IMR-90 (cell line): ENCODE data around the gene RCL1. TPM values are rescaled to one million over a fixed set of nuclear protein-coding genes. Genes with fewer than 3 reads are reported as not detected.

Experiments used
- ATAC-seq: fragments of 200-7000 bp; cut with Tn5 transposase; 2 replicates; pipeline ENCODE4 v1.9.1; 2020; ENCODE audit warnings: low read depth, mild to moderate bottlenecking, moderate library complexity
- BruUV-seq: library from RNA; stranded (reverse); fragments of 400-500 nt; replicated peaks from 2 replicates; lab custom pipeline; 2021; lab: Mats Ljungman, UMichigan
- CTCF ChIA-PET: fragments of 300-600 bp; formaldehyde crosslinking; extraction: SDS; loops from one replicate; lab custom pipeline; 2021; ENCODE audit warnings: antibody characterized with exemption; lab: Yijun Ruan, JAX
- POLR2A ChIA-PET: fragments of 300-600 bp; sonication (Branson Sonifier 250); formaldehyde crosslinking; loops from one replicate; lab custom pipeline; 2022; ENCODE audit warnings: antibody characterized with exemption; ENCODE audit not compliant: unreplicated experiment; lab: Charles Lee
- DNase-seq: peaks from one replicate; pipeline ENCODE4 v3.0.0; 2013
- H2AFZ ChIP-seq: replicated peaks from 2 replicates; pipeline ENCODE3; 2013; ENCODE audit warnings: low read length, mild to moderate bottlenecking; ENCODE audit not compliant: poor library complexity
- H2AK5ac ChIP-seq: 2 replicates; pipeline ENCODE4 v1.6.1; 2013; ENCODE audit warnings: low read depth, low read length, inconsistent platforms
- H2AK9ac ChIP-seq: replicated peaks from 2 replicates; pipeline ENCODE3; 2013; ENCODE audit warnings: mild to moderate bottlenecking, low read depth, low read length, moderate library complexity; ENCODE audit not compliant: poor library complexity
- H2BK120ac ChIP-seq: 2 replicates; pipeline ENCODE4 v1.6.1; 2013; ENCODE audit warnings: low read depth, low read length, inconsistent platforms
- H2BK15ac ChIP-seq: 3 replicates; pipeline ENCODE4 v1.6.1; 2013; ENCODE audit warnings: low read depth, low read length, inconsistent platforms
- H2BK20ac ChIP-seq: 2 replicates; pipeline ENCODE4 v1.6.1; 2013; ENCODE audit warnings: low read depth, mild to moderate bottlenecking, inconsistent platforms, low read length, moderate library complexity
- H2BK5ac ChIP-seq: 2 replicates; pipeline ENCODE4 v1.6.1; 2013; ENCODE audit warnings: mild to moderate bottlenecking, low read depth, low read length, inconsistent platforms; ENCODE audit not compliant: poor library complexity, severe bottlenecking
- H3K14ac ChIP-seq: replicated peaks from 2 replicates; pipeline ENCODE4 v1.6.1; 2013; ENCODE audit warnings: low read depth, low read length, inconsistent platforms
- H3K18ac ChIP-seq: 2 replicates; pipeline ENCODE4 v1.6.1; 2013; ENCODE audit warnings: low read depth, low read length, control low read depth
- H3K23ac ChIP-seq: 2 replicates; pipeline ENCODE4 v1.6.1; 2013; ENCODE audit warnings: low read depth, low read length, inconsistent platforms
- H3K27ac ChIP-seq: 2 replicates; pipeline ENCODE4 v1.5.1; 2013; ENCODE audit warnings: mild to moderate bottlenecking, control low read depth, low read length; ENCODE audit not compliant: insufficient read depth
- H3K27me3 ChIP-seq: 2 replicates; pipeline ENCODE4 v1.6.1; 2013; ENCODE audit warnings: low read length; ENCODE audit not compliant: control insufficient read depth, insufficient read depth
- H3K36me3 ChIP-seq: 2 replicates; pipeline ENCODE4 v1.6.1; 2013; ENCODE audit warnings: low read length, mixed read lengths; ENCODE audit not compliant: control insufficient read depth, insufficient read depth
- H3K4ac ChIP-seq: 2 replicates; pipeline ENCODE4 v1.6.1; 2013; ENCODE audit warnings: low read depth, low read length, inconsistent platforms
- H3K4me1 ChIP-seq: 2 replicates; pipeline ENCODE4 v1.6.1; 2013; ENCODE audit warnings: low read length, mixed read lengths; ENCODE audit not compliant: control insufficient read depth, insufficient read depth
- H3K4me2 ChIP-seq: 2 replicates; pipeline ENCODE4 v1.6.1; 2013; ENCODE audit warnings: low read depth, mild to moderate bottlenecking, control low read depth, low read length, moderate library complexity
- H3K4me3 ChIP-seq: 2 replicates; pipeline ENCODE4 v1.5.1; 2013; ENCODE audit warnings: low read depth, mild to moderate bottlenecking, control low read depth, low read length, moderate library complexity; ENCODE audit not compliant: insufficient read depth
- H3K56ac ChIP-seq: 2 replicates; pipeline ENCODE4 v1.6.1; 2013; ENCODE audit warnings: low read length, inconsistent platforms; ENCODE audit not compliant: insufficient read depth; ENCODE audit errors: extremely low read depth
- H3K79me1 ChIP-seq, 2 experiments: 2 replicates each; pipeline ENCODE4 v1.6.1; 2013; ENCODE audit warnings: low read length in 2 of 2, inconsistent platforms in 1 of 2, low read depth in 1 of 2
- H3K9ac ChIP-seq: 2 replicates; pipeline ENCODE4 v1.6.1; 2013; ENCODE audit warnings: low read depth, low read length, control low read depth
- H3K9me1 ChIP-seq: 2 replicates; pipeline ENCODE4 v1.6.1; 2013; ENCODE audit warnings: low read length, inconsistent platforms; ENCODE audit not compliant: insufficient read depth
- H3K9me3 ChIP-seq: 2 replicates; pipeline ENCODE4 v1.6.1; 2013; ENCODE audit warnings: low read length; ENCODE audit not compliant: control insufficient read depth, insufficient read depth
- H4K20me1 ChIP-seq: 2 replicates; pipeline ENCODE4 v1.6.1; 2013; ENCODE audit warnings: low read length, inconsistent platforms; ENCODE audit not compliant: insufficient read depth
- H4K5ac ChIP-seq: 2 replicates; pipeline ENCODE4 v1.6.1; 2013; ENCODE audit warnings: mild to moderate bottlenecking, low read depth, low read length, control low read depth
- H4K8ac ChIP-seq, 2 experiments: 2 replicates each; pipeline ENCODE4 v1.6.1; 2013; ENCODE audit warnings: low read depth in 2 of 2, low read length in 2 of 2, control low read depth in 1 of 2, inconsistent platforms in 1 of 2
- H4K91ac ChIP-seq: 2 replicates; pipeline ENCODE4 v1.6.1; 2013; ENCODE audit warnings: low read depth, low read length, inconsistent platforms; ENCODE audit not compliant: insufficient read depth
- BHLHE40 ChIP-seq: fragments of 150-350 bp; IDR thresholded peaks from 2 replicates; pipeline ENCODE4 v1.6.1; 2016; ENCODE audit warnings: mild to moderate bottlenecking, low read depth, low read length
- CEBPB ChIP-seq: IDR thresholded peaks from 2 replicates; pipeline ENCODE4 v1.6.1; 2012; ENCODE audit warnings: low read depth, low read length, improper control_type of control experiment
- CHD1 ChIP-seq: IDR thresholded peaks from 2 replicates; pipeline ENCODE4 v1.6.1; 2012; ENCODE audit warnings: low read depth, low read length, improper control_type of control experiment
- ELK1 ChIP-seq: fragments of 150-350 bp; IDR thresholded peaks from 2 replicates; pipeline ENCODE4 v1.6.1; 2016; ENCODE audit warnings: low read depth, mild to moderate bottlenecking, low read length, moderate library complexity, borderline replicate concordance
- FOS ChIP-seq: fragments of 150-350 bp; IDR thresholded peaks from 2 replicates; pipeline ENCODE4 v1.6.1; 2016; ENCODE audit warnings: low read depth, low read length
- MAFK ChIP-seq: IDR thresholded peaks from 2 replicates; pipeline ENCODE4 v1.6.1; 2012; ENCODE audit warnings: low read depth, low read length, improper control_type of control experiment
- MAZ ChIP-seq: IDR thresholded peaks from 2 replicates; pipeline ENCODE4 v1.6.1; 2012; ENCODE audit warnings: low read depth, mild to moderate bottlenecking, low read length, improper control_type of control experiment, moderate library complexity, borderline replicate concordance
- MXI1 ChIP-seq: IDR thresholded peaks from 2 replicates; pipeline ENCODE4 v1.6.1; 2012; ENCODE audit warnings: low read depth, mild to moderate bottlenecking, low read length, moderate library complexity, borderline replicate concordance
- NFE2L2 ChIP-seq: fragments of 150-350 bp; IDR thresholded peaks from 2 replicates; pipeline ENCODE4 v1.6.1; 2016; ENCODE audit warnings: low read depth, mild to moderate bottlenecking, low read length
- POLR2A ChIP-seq: IDR thresholded peaks from 2 replicates; pipeline ENCODE4 v1.6.1; 2012; ENCODE audit warnings: mild to moderate bottlenecking, low read depth, low read length
- RAD21 ChIP-seq: IDR thresholded peaks from 2 replicates; pipeline ENCODE4 v1.6.1; 2012; ENCODE audit warnings: low read length, improper control_type of control experiment
- RCOR1 ChIP-seq: IDR thresholded peaks from 2 replicates; pipeline ENCODE4 v1.6.1; 2012; ENCODE audit warnings: mild to moderate bottlenecking, low read length, improper control_type of control experiment; ENCODE audit not compliant: insufficient replicate concordance
- RFX5 ChIP-seq: IDR thresholded peaks from 2 replicates; pipeline ENCODE4 v1.8.0; 2012; ENCODE audit warnings: low read depth, mild to moderate bottlenecking, low read length, moderate library complexity
- SMC3 ChIP-seq: fragments of 150-350 bp; IDR thresholded peaks from 2 replicates; pipeline ENCODE4 v1.6.1; 2016; ENCODE audit warnings: low read depth, mild to moderate bottlenecking, antibody characterized with exemption, low read length, moderate library complexity
- WGBS, 2 experiments: methylation state at CpG; one replicate each; pipeline versions ENCODE4 v1.1.5 to v1.1.7; 2013; ENCODE audit warnings: missing lambda C conversion rate in 2 of 2; ENCODE audit not compliant: insufficient read length in 1 of 2; ENCODE audit errors: extremely low coverage in 2 of 2; 5-methylcytosine and 5-hydroxymethylcytosine counted together
- dilution Hi-C: fragments of 300-500 bp; cut with HindIII; formaldehyde crosslinking; loops from one replicate; pipeline ENCODE4 v1.14.3; 2018; ENCODE audit warnings: low sequenced_read_pairs; ENCODE audit not compliant: unreplicated experiment
- in situ Hi-C: fragments of 300-500 bp; cut with MboI; formaldehyde crosslinking; loops from 3 replicates; pipeline ENCODE4 v1.14.3; 2019; ENCODE audit warnings: low sequenced_read_pairs, inconsistent platforms, mixed read lengths
- intact Hi-C: fragments of 100-400 bp; cut with micrococcal nuclease; formaldehyde crosslinking; loops from 2 replicates; pipeline ENCODE4 v1.10.0; 2022
- polyA plus RNA-seq, 3 experiments: library from polyadenylated mRNA; depleted of rRNA; stranded (reverse); fragments of >200 nt; gene quantifications; 2 replicates each; pipeline ENCODE4 v1.2.3, GENCODE V29; 2012; ENCODE audit warnings: low replicate concordance in 1 of 3
- total RNA-seq: library from RNA; depleted of rRNA; stranded (reverse); fragments of >200 nt; gene quantifications from 2 replicates; pipeline ENCODE4 v1.2.3, GENCODE V29; 2012
- TF ChIP-seq, protein P1 (sequence below): conservative IDR thresholded peaks from 2 replicates; pipeline ENCODE4 v1.5.1; 2012; ENCODE audit warnings: mild to moderate bottlenecking, low read depth, low read length, improper control_type of control experiment
- TF ChIP-seq, protein P2 (sequence below): fragments of 150-350 bp; IDR thresholded peaks from 2 replicates; pipeline ENCODE4 v1.6.1; 2017; ENCODE audit warnings: mild to moderate bottlenecking, antibody characterized with exemption, low read length, low read depth

Gene RCL1
- total and polyA plus RNA-seq, 2 of the 4 experiments (the other 2 are of a cell fraction) = 12.3 to 13.8 TPM

GRCh38 chr9:4788703-4789102 lies 4.0 kb upstream of the RCL1 start:
- no peak for TF ChIP-seq NFE2L2
- TF ChIP-seq, protein P1, sequence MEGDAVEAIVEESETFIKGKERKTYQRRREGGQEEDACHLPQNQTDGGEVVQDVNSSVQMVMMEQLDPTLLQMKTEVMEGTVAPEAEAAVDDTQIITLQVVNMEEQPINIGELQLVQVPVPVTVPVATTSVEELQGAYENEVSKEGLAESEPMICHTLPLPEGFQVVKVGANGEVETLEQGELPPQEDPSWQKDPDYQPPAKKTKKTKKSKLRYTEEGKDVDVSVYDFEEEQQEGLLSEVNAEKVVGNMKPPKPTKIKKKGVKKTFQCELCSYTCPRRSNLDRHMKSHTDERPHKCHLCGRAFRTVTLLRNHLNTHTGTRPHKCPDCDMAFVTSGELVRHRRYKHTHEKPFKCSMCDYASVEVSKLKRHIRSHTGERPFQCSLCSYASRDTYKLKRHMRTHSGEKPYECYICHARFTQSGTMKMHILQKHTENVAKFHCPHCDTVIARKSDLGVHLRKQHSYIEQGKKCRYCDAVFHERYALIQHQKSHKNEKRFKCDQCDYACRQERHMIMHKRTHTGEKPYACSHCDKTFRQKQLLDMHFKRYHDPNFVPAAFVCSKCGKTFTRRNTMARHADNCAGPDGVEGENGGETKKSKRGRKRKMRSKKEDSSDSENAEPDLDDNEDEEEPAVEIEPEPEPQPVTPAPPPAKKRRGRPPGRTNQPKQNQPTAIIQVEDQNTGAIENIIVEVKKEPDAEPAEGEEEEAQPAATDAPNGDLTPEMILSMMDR = no peak
- no peak for TF ChIP-seq FOS
- TF ChIP-seq, protein P2, sequence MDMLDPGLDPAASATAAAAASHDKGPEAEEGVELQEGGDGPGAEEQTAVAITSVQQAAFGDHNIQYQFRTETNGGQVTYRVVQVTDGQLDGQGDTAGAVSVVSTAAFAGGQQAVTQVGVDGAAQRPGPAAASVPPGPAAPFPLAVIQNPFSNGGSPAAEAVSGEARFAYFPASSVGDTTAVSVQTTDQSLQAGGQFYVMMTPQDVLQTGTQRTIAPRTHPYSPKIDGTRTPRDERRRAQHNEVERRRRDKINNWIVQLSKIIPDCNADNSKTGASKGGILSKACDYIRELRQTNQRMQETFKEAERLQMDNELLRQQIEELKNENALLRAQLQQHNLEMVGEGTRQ = no peak
- no peak for TF ChIP-seq CHD1
- TF ChIP-seq MAZ = no peak
- TF ChIP-seq BHLHE40 = no peak
- TF ChIP-seq ELK1 = no peak
- TF ChIP-seq CEBPB = no peak
- TF ChIP-seq MAFK = no peak
- no peak for TF ChIP-seq RAD21
- TF ChIP-seq POLR2A = no peak
- no peak for TF ChIP-seq SMC3
- no peak for TF ChIP-seq RFX5
- no peak for TF ChIP-seq MXI1
- TF ChIP-seq RCOR1 = no peak
- no peak overlapping the region for H4K5ac ChIP-seq
- H3K36me3 ChIP-seq = no peaks in the 10 kb centered on the region
- dilution Hi-C loops (no loop called here), intact Hi-C loops (no loop called here), in situ Hi-C loops (no loop called here)
- H3K14ac ChIP-seq = no peak overlapping the region
- ChIA-PET CTCF (no interaction called here), POLR2A (interaction anchor here (0.6 kb wide), 1 partner anchor 198 kb away, joined by 4 read pairs; no protein-coding TSS in a partner anchor)
- no peak overlapping the region for H3K23ac ChIP-seq
- H4K91ac ChIP-seq = no peak overlapping the region
- no peak overlapping the region for H2AFZ ChIP-seq
- WGBS, 2 experiments = 67% methylated on average over 1 of the region's 6 CpGs; no CpG with 5 or more reads in 1 of the 2 experiments
- no peaks in the 10 kb centered on the region for H3K9me3 ChIP-seq
- H3K56ac ChIP-seq = no peak overlapping the region
- H2BK15ac ChIP-seq = no peak overlapping the region
- H3K4me3 ChIP-seq = no peak overlapping the region
- ATAC-seq (no peak), DNase-seq (no peak)
- no peaks in the 10 kb centered on the region for H4K20me1 ChIP-seq
- H2BK5ac ChIP-seq = no peak overlapping the region
- H2AK5ac ChIP-seq = no peak overlapping the region
- H2BK20ac ChIP-seq = no peak overlapping the region
- H2AK9ac ChIP-seq = no peak overlapping the region
- H3K4ac ChIP-seq = no peak overlapping the region
- no peak overlapping the region for H3K4me2 ChIP-seq
- H3K79me1 ChIP-seq = peaks cover 4 to 5% of the 10 kb centered on the region in 2 experiments; a peak in 3 of 4 replicates
- no peaks in the 10 kb centered on the region for H3K9me1 ChIP-seq
- no peaks in the 10 kb centered on the region for H3K27me3 ChIP-seq
- BruUV-seq = no TSS peak
- H4K8ac ChIP-seq = no peak overlapping the region
- H2BK120ac ChIP-seq = no peak overlapping the region
- H3K4me1 ChIP-seq = no peaks in the 10 kb centered on the region
- no peak overlapping the region for H3K9ac ChIP-seq
- H3K27ac ChIP-seq = no peak overlapping the region
- H3K18ac ChIP-seq = no peak overlapping the region
